B cell (primary cell): ENCODE measurements around the gene PCDHA9. TPM values are rescaled to one million over a fixed set of nuclear protein-coding genes. Genes with fewer than 3 reads are reported as not detected.

Experiments
- ATAC-seq: fragments of 200-7000 bp; cut with Tn5 transposase; one replicate; pipeline ENCODE4 v1.10.0; 2021; ENCODE audit warnings: low read depth, mild to moderate bottlenecking, moderate number of reproducible peaks, moderate library complexity
- CTCF ChIA-PET: fragments of 350-600 bp; sonication (Branson Sonifier 250); formaldehyde crosslinking; loops from one replicate; lab custom pipeline; 2021; ENCODE audit warnings: antibody characterized with exemption, inconsistent platforms; lab: Charles Lee
- POLR2A ChIA-PET: fragments of 350-600 bp; sonication (Branson Sonifier 250); formaldehyde crosslinking; loops from one replicate; lab custom pipeline; 2021; ENCODE audit warnings: antibody characterized with exemption; lab: Charles Lee
- DNase-seq: peaks from one replicate; pipeline ENCODE4 v3.0.0; 2013
- H2AFZ ChIP-seq: 2 replicates; pipeline ENCODE4 v1.6.1; 2012; ENCODE audit warnings: mild to moderate bottlenecking, low read depth, low read length; ENCODE audit not compliant: insufficient read depth, poor library complexity, severe bottlenecking
- H3K27ac ChIP-seq, 2 donors: 1 replicate in 1 of 2; 2 replicates in 1 of 2; pipeline ENCODE4 v1.5.1; 2012 to 2013; ENCODE audit warnings: low read length in 2 of 2, mild to moderate bottlenecking in 2 of 2, moderate library complexity in 1 of 2
- H3K27me3 ChIP-seq, 4 experiments: fragments of 200-600 bp in 1 of 4; sonication (generic) in 1 of 4; replicated peaks in 1 of 4; 1 replicate in 2 of 4; 2 replicates in 2 of 4; pipeline versions ENCODE4 v1.6.1 to v1.7.0; 2013 to 2016; ENCODE audit warnings: low read length in 3 of 4, mild to moderate bottlenecking in 2 of 4, mixed read lengths in 1 of 4, moderate library complexity in 1 of 4; ENCODE audit not compliant: insufficient read depth in 4 of 4, control insufficient read depth in 3 of 4; ENCODE audit errors: control extremely low read depth in 1 of 4
- H3K36me3 ChIP-seq, 2 experiments: replicated peaks in 1 of 2; 1 replicate in 1 of 2; 2 replicates in 1 of 2; pipeline versions ENCODE4 v1.6.1 to v1.7.1; 2013; ENCODE audit warnings: low read length in 1 of 2; ENCODE audit not compliant: insufficient read depth in 2 of 2, control insufficient read depth in 1 of 2; ENCODE audit errors: control extremely low read depth in 1 of 2, extremely low read depth in 1 of 2
- H3K4me1 ChIP-seq, 2 donors: fragments of 200-600 bp in 1 of 2; sonication (generic) in 1 of 2; 1 replicate in 1 of 2; 2 replicates in 1 of 2; pipeline versions ENCODE4 v1.5.1 to v1.6.1; 2013 to 2017; ENCODE audit warnings: low read length in 2 of 2; ENCODE audit not compliant: control insufficient read depth in 2 of 2, insufficient read depth in 2 of 2
- H3K4me2 ChIP-seq: replicated peaks from 2 replicates; pipeline ENCODE3; 2012; ENCODE audit warnings: mild to moderate bottlenecking, low read depth, low read length; ENCODE audit not compliant: poor library complexity, severe bottlenecking
- H3K4me3 ChIP-seq, 5 experiments: fragments of 200-600 bp in 1 of 5; sonication (generic) in 1 of 5; 1 replicate in 3 of 5; 2 replicates in 2 of 5; pipeline versions ENCODE4 v1.5.1 to v1.7.0; 2011 to 2016; ENCODE audit warnings: low read length in 4 of 5, mild to moderate bottlenecking in 4 of 5, low read depth in 2 of 5, control low read depth in 1 of 5, moderate library complexity in 1 of 5; ENCODE audit not compliant: insufficient read depth in 1 of 5; ENCODE audit errors: control extremely low read depth in 1 of 5, extremely low read depth in 1 of 5
- H3K79me2 ChIP-seq: fragments of 200-600 bp; sonication (generic); one replicate; pipeline ENCODE4 v1.6.0; 2016; ENCODE audit warnings: low read length; ENCODE audit not compliant: control insufficient read depth, insufficient read depth
- H3K9ac ChIP-seq: fragments of 200-600 bp; sonication (generic); 2 replicates; pipeline ENCODE4 v1.6.1; 2017; ENCODE audit warnings: mild to moderate bottlenecking, low read length, moderate library complexity
- H3K9me3 ChIP-seq, 3 donors: one replicate each; pipeline versions ENCODE4 v1.6.1 to v1.7.1; 2013; ENCODE audit warnings: low read length in 2 of 3; ENCODE audit not compliant: control insufficient read depth in 2 of 3, insufficient read depth in 1 of 3; ENCODE audit errors: control extremely low read depth in 1 of 3
- H4K20me1 ChIP-seq: 2 replicates; pipeline ENCODE4 v1.6.0; 2012; ENCODE audit warnings: mild to moderate bottlenecking, low read length; ENCODE audit not compliant: insufficient read depth, control insufficient read depth, poor library complexity, severe bottlenecking
- H3K27ac Mint-ChIP-seq: one replicate; pipeline ENCODE4 v1.8.0; 2021; ENCODE audit warnings: mixed read lengths
- H3K27me3 Mint-ChIP-seq: one replicate; pipeline ENCODE4 v1.8.0; 2021; ENCODE audit warnings: mixed read lengths
- H3K4me1 Mint-ChIP-seq: one replicate; pipeline ENCODE4 v1.8.0; 2021; ENCODE audit warnings: mixed read lengths
- H3K4me3 Mint-ChIP-seq: one replicate; pipeline ENCODE4 v1.8.0; 2021; ENCODE audit warnings: mixed read lengths
- H3K9me3 Mint-ChIP-seq: one replicate; pipeline ENCODE4 v1.8.0; 2022; ENCODE audit warnings: mixed read lengths; ENCODE audit not compliant: insufficient read depth
- EZH2 ChIP-seq: IDR thresholded peaks from 2 replicates; pipeline ENCODE4 v1.6.1; 2012; ENCODE audit warnings: borderline replicate concordance, low read depth, mild to moderate bottlenecking, moderate library complexity, low read length; ENCODE audit not compliant: insufficient read depth, poor library complexity, severe bottlenecking
- WGBS: methylation state at CpG from one replicate; pipeline ENCODE4 v1.1.5; 2013; ENCODE audit warnings: missing lambda C conversion rate; ENCODE audit not compliant: insufficient coverage; 5-methylcytosine and 5-hydroxymethylcytosine counted together
- intact Hi-C: fragments of 100-400 bp; cut with micrococcal nuclease; formaldehyde crosslinking; loops from one replicate; pipeline ENCODE4 v1.10.0; 2022
- polyA plus RNA-seq: library from polyadenylated mRNA; depleted of rRNA; stranded (reverse); fragments of >200 nt; gene quantifications from 2 replicates; pipeline ENCODE4 v1.2.3, GENCODE V29; 2012
- total RNA-seq, 2 donors: library from RNA; stranded (reverse); fragments of 120-200 nt in 1 of 2; gene quantifications; 1 replicate in 1 of 2; 2 replicates in 1 of 2; pipeline versions ENCODE4 v1.2.3 to v1.2.4, GENCODE V29; 2013 to 2022
- TF ChIP-seq, protein P1 (sequence below): fragments of 200-600 bp; IDR thresholded peaks from one replicate; pipeline ENCODE4 v1.8.0; 2022; ENCODE audit warnings: antibody characterized with exemption, mild to moderate bottlenecking

The PCDHA9 gene
- total and polyA plus RNA-seq, 2 donors (not counting 1 experiment from before 2014, with no cell fraction given), result not detected

- DNase-seq (no peak), ATAC-seq (no peak)
- no peak within 1 kb of the TSS for H3K4me2 ChIP-seq
- no peak within 1 kb of the TSS for H2AFZ ChIP-seq
- peaks cover 0 to 7% (median 1%) of the 10 kb centered on the region in 4 experiments for H3K27me3 ChIP-seq
- Mint-ChIP-seq H3K9me3 (peaks cover 6% of the 10 kb centered on the region), H3K4me3 (no peak within 1 kb of the TSS), H3K27ac (no peak within 1 kb of the TSS), H3K4me1 (no peaks in the 10 kb centered on the region), H3K27me3 (peaks cover 12% of the 10 kb centered on the region)
- intact Hi-C loops, result loop anchor here (1.0 kb wide), 1 partner anchor 18 kb away; no protein-coding TSS in a partner anchor
- no peak within 1 kb of the TSS for H3K4me3 ChIP-seq
- peaks cover 2 to 32% (median 11%) of the 10 kb centered on the region in 3 donors for H3K9me3 ChIP-seq
- WGBS, result 38% methylated on average over 27 of the region's 47 CpGs
- H3K27ac ChIP-seq, result no peak within 1 kb of the TSS
- no peak for TF ChIP-seq EZH2
- TF ChIP-seq, protein P1, sequence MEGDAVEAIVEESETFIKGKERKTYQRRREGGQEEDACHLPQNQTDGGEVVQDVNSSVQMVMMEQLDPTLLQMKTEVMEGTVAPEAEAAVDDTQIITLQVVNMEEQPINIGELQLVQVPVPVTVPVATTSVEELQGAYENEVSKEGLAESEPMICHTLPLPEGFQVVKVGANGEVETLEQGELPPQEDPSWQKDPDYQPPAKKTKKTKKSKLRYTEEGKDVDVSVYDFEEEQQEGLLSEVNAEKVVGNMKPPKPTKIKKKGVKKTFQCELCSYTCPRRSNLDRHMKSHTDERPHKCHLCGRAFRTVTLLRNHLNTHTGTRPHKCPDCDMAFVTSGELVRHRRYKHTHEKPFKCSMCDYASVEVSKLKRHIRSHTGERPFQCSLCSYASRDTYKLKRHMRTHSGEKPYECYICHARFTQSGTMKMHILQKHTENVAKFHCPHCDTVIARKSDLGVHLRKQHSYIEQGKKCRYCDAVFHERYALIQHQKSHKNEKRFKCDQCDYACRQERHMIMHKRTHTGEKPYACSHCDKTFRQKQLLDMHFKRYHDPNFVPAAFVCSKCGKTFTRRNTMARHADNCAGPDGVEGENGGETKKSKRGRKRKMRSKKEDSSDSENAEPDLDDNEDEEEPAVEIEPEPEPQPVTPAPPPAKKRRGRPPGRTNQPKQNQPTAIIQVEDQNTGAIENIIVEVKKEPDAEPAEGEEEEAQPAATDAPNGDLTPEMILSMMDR, result no peak
- H3K79me2 ChIP-seq, result no peaks in the 10 kb centered on the region
- CTCF ChIA-PET, result interaction anchor here (0.7 to 1.6 kb wide), 2 partner anchors 18 to 722 kb away, joined by 3 to 5 read pairs; no protein-coding TSS in a partner anchor
- H3K4me1 ChIP-seq, result no peaks in the 10 kb centered on the region
- no peaks in the 10 kb centered on the region for H4K20me1 ChIP-seq
- no peak within 1 kb of the TSS for H3K9ac ChIP-seq
- POLR2A ChIA-PET, result no interaction called here
- H3K36me3 ChIP-seq, result no peaks in the 10 kb centered on the region
Observed at GRCh38 chr5:140840978-140841962, 6.9 kb upstream of the PCDHA9 start, which contains the start of gene PCDHA8. PCDHA8 (plus strand) TSS chr5:140841187; CDS start chr5:140841322, 135 bp downstream.
